ENCODE measurements around the gene RAB1A.

- TF ChIP-seq CTCF (IDR thresholded peaks at IDR 0.05) (no peak), EP300 (IDR thresholded peaks at IDR 0.05) (no peak), POLR2A (IDR thresholded peaks at IDR 0.05) (no peak)
Measured at GRCh38 chr2:65073879-65074565, 55.9 kb downstream of the RAB1A start.
